LNCAP (cell line): ENCODE measurements around the gene PLK3.
A peak's percentile ranks its signal among the peaks of the same experiment; 100 is the strongest.

Source experiments
- TF ChIP-seq, protein P1 (sequence below): fragments of 450-650 bp; IDR thresholded peaks from 2 replicates; pipeline ENCODE4 v1.5.1; 2017; ENCODE audit warnings: mild to moderate bottlenecking

Gene PLK3

DNA sequence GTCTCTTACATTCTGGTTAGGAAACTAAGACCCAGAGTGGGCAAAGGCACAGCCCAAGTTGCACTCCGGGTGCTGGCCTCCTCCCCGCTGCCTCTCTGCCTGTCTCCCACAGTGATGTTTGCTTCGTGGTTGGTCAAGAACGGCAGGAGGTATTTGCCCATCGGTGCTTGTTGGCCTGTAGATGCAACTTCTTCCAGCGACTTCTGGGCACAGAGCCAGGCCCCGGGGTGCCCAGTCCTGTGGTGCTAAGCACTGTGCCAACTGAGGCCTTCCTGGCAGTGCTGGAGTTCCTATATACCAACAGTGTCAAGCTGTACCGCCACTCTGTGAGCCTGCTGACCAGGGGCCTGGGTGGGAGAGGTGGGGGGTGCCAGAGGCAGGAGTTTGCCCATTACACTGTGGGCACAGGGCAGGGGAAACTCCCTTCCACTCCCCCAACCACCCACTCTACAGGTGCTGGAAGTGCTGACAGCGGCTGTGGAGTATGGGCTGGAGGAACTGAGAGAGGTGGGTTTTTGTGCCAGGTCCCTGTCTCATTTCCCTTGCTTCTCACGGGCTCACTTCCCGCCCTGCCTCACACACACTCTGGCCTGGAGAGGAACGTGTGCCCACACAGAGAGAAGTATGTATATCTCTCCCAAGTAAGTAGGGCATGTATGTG is 10.1 kb downstream of the PLK3 start:
- TF ChIP-seq, protein P1, sequence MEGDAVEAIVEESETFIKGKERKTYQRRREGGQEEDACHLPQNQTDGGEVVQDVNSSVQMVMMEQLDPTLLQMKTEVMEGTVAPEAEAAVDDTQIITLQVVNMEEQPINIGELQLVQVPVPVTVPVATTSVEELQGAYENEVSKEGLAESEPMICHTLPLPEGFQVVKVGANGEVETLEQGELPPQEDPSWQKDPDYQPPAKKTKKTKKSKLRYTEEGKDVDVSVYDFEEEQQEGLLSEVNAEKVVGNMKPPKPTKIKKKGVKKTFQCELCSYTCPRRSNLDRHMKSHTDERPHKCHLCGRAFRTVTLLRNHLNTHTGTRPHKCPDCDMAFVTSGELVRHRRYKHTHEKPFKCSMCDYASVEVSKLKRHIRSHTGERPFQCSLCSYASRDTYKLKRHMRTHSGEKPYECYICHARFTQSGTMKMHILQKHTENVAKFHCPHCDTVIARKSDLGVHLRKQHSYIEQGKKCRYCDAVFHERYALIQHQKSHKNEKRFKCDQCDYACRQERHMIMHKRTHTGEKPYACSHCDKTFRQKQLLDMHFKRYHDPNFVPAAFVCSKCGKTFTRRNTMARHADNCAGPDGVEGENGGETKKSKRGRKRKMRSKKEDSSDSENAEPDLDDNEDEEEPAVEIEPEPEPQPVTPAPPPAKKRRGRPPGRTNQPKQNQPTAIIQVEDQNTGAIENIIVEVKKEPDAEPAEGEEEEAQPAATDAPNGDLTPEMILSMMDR = no peak

DNA sequence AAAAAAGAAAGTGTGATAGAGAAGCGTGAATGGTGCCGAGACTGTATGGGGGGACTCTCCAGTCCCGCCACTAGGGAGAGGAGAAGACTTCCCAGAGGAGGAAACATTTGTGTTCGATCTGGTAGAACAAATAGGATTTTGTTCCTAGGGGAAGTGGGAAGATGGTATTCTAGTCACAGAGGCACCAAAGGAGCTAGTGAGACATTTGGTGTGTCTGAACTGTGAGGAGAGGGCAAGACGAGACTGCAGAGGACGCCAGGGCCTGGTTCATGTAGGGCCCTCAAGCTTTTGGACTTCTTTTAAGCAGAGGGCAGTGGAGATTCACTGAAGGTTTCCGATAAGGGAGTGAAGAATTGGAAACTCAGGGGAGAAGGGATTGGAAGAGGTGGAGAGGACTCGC is 11.1 kb downstream of the PLK3 start:
- TF ChIP-seq, protein P1 = no peak

DNA sequence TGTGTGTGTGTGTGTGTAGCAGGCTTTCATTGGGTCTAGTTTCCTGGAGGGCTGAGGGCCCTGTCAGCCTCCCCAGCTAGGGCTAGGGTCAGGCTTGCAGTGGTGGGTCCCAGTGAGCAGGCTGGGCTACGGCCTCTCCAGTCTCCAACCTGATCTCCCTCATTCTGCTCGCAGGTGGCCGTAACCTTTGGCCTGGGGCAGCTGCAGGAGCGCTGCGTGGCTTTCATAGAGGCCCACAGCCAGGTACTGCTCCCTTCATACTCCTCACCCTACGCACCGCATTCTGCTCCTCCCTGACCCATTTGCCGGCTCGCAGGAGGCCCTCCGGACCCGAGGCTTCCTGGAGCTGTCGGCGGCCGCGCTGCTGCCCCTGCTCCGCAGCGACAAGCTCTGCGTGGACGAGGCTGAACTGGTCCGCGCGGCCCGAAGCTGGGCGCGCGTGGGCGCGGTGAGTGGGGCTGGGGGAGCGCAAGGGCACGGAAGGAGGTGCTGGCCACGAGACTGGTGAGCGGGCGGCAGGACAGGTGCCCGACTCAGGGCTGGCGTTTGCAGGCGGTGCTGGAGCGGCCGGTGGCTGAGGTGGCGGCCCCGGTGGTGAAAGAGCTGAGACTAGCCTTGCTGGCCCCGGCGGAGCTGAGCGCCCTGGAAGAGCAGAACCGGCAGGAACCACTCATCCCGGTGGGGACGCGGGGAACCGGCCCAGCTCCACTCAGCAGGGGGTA is 12.8 kb downstream of the PLK3 start:
- TF ChIP-seq, protein P1 = no peak

DNA sequence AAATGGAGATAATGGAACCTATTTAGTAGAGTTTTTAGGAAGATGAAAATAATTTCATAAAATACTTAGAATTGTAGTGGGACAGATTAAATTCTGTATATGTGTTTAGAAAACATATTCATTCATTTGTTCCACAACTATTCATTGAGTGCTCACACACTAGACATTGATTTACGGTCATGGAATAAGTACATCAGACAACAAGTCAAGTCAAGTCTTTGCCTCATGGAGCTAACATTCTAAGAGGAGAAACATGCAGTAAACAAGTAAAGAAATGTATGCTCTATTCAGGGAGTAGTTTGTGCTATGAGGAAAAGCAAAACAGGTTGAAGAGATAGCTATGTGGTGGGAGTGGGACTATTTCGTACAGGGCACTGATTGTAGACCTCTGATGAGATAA is 17.1 kb downstream of the PLK3 start:
- TF ChIP-seq, protein P1 = no peak

DNA sequence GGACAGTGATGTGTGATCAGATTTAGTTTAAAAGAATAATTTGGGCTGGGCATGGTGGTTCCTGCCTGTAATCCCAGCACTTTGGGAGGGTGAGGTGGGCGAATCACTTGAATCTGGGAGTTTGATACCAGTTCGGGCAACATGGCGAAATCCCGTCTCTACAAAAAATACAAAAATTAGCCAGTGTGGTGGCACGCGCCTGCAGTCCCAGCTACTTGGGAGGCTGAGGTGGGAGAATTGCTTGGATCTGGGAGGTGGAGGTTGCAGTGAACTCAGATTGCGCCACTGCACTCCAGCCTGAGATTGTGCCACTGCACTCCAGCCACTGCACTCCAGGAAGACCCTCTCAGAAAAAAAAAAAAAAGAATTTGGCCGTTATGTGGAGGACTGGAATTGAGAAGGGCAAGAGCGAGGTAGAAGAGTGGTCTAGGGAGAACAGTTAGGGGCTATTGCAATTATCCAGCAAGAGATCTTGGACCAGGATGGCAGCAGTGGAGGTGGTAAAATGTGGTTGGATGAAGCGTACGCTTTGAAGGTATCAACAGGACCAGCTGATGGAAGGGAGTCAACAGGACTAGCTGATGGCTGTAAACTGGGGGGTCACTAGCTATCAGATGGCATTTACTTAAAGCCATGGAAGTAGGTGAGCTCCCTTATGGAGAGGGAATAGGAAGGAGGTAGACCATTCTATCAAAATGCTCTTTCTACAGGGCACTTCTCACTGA is 17.8 kb downstream of the PLK3 start:
- TF ChIP-seq, protein P1 = no peak

DNA sequence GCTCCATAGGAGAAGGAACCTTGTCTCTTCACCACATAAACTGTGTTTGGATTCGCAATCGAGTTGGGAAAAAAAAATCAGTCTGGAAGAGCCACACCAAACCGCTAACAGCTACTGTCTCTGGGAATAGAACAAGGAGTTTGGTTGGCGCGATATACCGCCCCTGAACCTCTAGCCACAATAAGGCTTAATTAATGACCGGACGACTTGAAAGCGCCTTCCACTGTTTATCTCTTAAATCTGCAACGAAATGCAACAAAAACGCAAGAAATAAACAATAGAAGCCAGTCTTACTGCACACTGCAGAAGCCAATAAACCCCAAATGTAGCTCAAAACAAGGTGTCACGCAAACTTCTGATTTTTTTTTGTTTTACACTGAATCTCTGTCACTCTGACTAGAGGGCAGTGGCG is 19.0 kb downstream of the PLK3 start:
- TF ChIP-seq, protein P1 = peak; percentile 12; the same call in 1 of the 2 replicates

DNA sequence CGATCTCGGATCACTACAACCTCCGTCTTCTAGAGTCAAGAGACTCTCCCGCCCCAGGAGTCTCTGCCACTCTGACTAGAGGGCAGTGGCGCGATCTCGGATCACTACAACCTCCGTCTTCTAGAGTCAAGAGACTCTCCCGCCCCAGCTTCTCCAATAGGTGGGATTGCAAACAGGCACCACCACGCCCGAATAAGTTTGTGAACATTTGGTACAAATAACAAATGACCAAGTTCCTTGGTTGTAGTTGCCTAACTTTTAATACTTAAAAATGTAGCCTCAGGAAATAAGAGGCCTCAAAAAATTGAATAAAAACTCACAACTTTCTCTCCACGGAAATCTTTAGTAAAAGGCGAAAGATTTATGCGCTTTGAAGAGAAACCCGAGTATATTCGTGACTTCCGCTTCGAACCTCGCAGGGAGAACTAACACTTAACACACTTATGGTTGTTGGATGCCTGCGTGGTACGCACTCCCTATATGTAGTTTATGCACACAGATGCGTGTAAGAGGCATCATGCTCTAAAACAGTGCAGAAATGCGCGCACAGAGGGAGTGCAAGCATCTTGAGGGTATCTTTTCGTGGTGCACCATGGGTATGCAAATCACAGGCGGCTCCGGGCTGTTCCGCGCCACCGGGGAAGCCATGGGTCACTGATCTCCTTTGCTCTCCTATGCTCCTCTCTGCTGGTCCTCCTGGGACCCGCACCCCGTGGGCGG is 19.6 kb downstream of the PLK3 start:
- TF ChIP-seq, protein P1 = no peak
